HTERT RPE-1 (cell line): ENCODE data around the gene GYPC.

ENCODE experiments used
- in situ Hi-C: fragments of 300-500 bp; cut with MboI; formaldehyde crosslinking; loops from 4 replicates; pipeline ENCODE4 v1.14.3; 2020; ENCODE audit warnings: low sequenced_read_pairs

The GYPC gene

DNA sequence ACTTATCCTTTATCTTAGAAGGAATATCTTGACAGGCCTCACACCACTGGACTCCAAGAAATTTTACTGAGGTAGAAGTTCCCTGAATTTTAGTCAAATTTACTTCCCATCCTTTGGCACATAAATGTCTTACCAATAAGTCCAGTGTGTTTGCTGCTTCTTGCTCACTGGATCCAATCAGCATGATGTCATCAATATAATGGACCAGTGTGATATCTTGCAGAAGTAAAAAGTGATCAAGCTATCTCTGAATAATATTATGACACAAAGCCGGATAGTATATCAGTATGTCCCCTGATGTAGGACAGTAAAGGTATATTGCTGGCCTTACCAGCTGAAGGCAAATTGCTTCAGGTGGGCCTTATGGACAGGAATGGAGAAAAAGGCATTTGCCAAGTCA is 6.9 kb upstream of the GYPC start:
- in situ Hi-C loops, result no loop called here

GRCh38 chr2:126650994-126651393 is 5.0 kb upstream of the GYPC start:
- in situ Hi-C loops, result no loop called here

DNA sequence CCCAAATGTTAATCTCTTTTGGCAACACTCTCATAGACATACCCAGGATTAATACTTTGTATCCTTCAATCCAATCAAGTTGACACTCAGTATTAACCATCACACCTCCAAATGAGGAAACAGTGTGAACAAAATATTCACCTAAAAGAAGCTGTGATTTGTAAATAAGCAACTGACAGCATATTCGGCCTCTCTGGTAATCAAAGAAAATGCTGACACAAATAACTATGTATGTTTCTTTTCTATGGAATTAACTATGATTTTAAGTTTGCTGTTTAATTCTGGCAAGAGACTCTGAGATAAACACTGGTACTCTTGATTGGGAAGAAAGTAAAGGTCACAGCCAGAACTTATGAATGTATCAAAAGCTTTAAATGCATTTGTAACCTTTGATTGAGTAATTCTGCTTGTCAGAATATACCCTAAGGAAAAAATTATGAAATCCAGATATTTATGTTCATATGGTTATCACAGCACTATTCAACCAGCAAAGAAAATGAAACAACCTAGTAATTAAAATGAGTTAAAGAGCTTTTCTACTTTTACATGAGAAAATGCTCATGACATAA is 3.6 kb upstream of the GYPC start:
- in situ Hi-C loops, result no loop called here

DNA sequence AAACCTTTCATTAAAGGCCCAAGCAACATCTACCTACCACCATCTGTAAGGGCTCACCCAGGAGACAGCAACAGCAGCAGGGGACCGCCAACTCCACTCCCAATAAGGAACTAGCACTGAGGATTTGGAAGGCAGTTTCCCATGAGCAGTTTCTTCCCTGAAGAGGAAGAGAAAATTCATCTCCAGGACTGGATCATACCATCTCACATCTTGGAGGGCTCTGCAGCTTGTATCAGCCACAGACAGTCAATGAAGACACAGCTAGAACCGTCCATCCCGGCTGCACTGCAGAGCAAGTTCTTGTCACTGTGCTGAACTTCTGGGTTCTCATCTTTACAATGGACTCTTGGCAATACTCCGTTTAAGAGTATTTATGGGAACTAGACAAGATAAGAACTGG is 2.8 kb upstream of the GYPC start:
- in situ Hi-C loops, result no loop called here

GRCh38 chr2:126653761-126654160 is 2.2 kb upstream of the GYPC start:
- in situ Hi-C loops, result no loop called here

GRCh38 chr2:126655051-126655450 is 907 bp upstream of the GYPC start:
- in situ Hi-C loops, result no loop called here

DNA sequence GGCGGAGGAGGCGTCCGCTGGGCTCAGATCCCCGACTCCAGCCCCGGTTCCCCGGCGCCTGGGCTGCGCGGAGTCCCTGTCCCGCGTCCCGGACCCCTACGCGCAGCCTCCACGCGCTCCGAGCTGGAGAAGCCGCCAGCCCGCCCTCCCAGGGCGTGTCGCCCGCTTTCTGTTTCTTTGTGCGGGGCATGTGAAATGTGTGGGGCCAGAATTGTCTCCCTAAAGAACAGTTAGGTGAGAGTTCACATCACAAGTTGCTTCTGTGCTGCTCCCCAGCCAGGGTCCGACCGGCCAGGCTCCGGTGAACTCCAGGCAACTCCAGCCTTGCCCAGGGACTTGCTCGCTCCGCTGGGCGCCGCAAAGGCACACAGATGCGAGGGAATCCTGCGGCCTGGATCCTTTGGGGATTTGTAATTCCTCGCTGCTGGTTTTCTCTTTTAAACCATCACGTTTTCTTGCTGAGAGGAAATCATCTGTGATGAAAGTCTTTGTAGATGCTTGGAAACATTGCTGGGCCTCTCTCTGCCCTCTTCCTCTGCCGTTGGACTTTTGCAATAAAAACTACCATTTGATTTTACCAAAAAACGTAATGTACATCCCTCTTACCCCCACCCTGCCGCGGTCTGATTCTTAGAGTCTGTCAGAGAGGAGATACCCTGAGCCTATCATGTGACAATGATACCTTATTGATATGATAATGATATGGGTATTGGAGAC is 631 bp downstream of the GYPC start:
- in situ Hi-C loops, result no loop called here

GRCh38 chr2:126657148-126657635 is 1.2 kb downstream of the GYPC start:
- in situ Hi-C loops, result no loop called here

GRCh38 chr2:126657636-126658318 is 1.8 kb downstream of the GYPC start:
- in situ Hi-C loops, result no loop called here

GRCh38 chr2:126658319-126658904 is 2.5 kb downstream of the GYPC start:
- in situ Hi-C loops, result no loop called here

GRCh38 chr2:126658905-126659561 is 3.1 kb downstream of the GYPC start:
- in situ Hi-C loops, result no loop called here

- in situ Hi-C loops, result no loop called here
Observed at GRCh38 chr2:126659562-126660467, 3.9 kb downstream of the GYPC start.

DNA sequence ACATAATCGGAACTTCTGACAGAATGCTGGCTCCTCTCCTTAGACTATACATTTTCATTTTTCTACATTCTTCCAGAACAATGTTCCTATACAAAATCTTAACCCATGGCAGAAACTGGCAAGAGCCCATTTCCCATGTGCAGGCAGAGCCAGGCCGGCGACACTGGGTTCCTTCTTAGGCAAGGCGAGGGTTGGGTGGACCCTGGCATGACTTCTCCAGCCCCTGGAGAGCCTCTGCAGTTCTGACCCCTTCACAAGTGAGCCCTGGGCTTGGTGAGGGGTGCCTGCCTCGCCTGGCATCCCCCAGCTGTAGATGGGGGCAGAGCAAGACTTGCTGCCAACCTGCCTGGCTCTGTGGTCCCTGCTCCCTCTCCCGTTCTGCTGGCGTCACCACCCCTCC is 5.0 kb downstream of the GYPC start:
- in situ Hi-C loops, result no loop called here

GRCh38 chr2:126661702-126662500 is 5.9 kb downstream of the GYPC start:
- in situ Hi-C loops, result no loop called here

GRCh38 chr2:126662621-126663020 is 6.7 kb downstream of the GYPC start:
- in situ Hi-C loops, result no loop called here

- in situ Hi-C loops, result no loop called here
Observed at GRCh38 chr2:126663184-126663963, 7.4 kb downstream of the GYPC start.

DNA sequence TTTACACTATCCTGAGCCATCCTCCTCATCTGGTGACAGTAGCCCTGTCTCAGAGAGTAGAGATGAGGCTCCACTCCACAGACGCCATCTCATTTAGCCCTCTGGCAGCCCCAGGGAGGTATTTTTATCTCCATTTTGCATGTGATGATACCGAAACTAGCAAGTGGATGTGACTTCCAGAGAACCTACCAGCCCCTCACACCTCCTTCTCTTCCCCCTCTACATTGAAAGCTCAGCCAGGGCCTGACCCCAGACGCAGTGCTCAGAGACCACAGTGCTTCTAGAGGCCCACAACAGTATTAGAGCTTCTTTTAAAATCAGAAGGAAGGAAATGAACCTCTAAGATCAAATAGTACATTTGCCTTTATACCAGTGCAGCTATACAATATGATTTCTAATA is 8.3 kb downstream of the GYPC start:
- in situ Hi-C loops, result no loop called here

GRCh38 chr2:126664639-126665038 is 8.7 kb downstream of the GYPC start:
- in situ Hi-C loops, result no loop called here

DNA sequence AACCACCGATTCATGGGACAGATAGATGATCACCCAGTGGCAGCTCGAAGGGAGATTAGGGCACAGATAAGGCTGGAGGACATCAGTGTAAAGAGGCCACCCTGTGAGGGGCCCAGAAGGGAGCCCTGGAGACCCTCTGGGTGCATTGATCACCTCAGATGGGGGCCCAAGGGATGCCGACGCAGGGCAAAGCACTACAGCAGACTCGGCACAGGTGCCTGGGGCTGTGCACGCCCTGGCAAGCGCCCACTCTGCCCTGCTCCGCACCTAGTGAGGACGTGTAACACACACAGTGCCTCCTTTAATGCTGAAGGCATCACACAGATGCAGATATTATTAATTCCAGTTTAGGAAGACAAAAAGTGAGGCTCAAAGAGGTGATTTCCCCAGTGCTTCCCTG is 9.5 kb downstream of the GYPC start:
- in situ Hi-C loops, result no loop called here
